Activated CD8-positive, alpha-beta memory T cell treated with anti-CD3 and anti-CD28 coated beads, Interleukin-2, amount 50 U/mL, for 4 hours (primary cell): ENCODE results near the gene UBE2D2.
A peak's percentile ranks its signal among the peaks of the same experiment; 100 is the strongest.

Experiments used
- DNase-seq: peaks from one replicate; pipeline ENCODE4 v3.0.0-alpha.2; 2020

The UBE2D2 gene

GRCh38 chr5:139660923-139661814 lies 100.0 kb downstream of the UBE2D2 start:
- DNase-seq = peak; percentile 24

DNA sequence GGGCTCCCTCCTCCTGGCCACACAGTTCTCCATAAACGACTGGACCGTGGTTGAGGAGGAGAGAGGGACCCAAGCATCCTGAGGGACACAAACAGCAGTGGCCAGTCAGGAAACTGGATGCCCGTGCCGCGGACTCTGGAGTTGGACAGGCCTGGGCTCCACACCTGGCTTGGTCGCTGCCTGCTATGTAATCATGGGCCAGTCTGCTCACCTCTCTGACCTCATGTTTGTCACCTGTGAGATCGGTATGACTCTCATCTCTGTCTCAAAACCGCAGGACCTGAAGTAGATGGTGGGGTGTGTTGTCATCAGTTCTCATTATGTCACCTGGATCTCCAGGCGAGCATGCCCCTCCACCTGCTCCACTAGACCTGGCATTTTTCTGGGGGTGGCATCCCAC lies 101.5 kb downstream of the UBE2D2 start:
- DNase-seq = no peak

GRCh38 chr5:139663207-139664085 lies 102.3 kb downstream of the UBE2D2 start:
- no peak for DNase-seq

DNA sequence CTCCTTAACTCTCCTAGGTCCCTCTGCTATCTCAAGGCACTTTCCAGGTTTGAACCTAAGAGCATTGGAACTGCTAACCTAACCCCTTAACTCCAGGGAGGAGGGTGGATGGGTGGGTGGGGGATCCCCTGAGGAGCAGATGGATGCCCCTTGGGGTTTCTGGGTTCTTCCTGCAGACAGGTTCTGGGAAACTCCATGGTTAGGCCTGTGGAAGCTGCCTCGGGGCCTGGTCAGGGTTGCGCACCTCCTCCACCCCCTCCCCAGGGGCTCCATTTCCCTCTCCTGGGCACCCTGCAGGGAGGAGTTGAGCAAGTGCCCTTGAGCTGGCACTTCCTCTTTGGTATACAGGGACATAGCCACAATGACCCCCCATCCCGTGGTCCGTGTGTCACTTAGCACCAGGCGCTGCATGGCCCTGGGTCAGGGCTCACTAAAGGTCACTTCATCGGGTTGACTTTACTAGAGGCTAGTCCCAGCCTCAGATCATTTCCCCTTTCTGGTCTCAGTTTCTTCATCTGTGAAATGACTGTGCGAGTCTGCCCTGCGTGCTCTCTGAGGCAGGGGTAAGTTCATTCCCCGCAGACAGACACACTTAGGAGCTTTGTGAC lies 103.1 kb downstream of the UBE2D2 start:
- no peak for DNase-seq

DNA sequence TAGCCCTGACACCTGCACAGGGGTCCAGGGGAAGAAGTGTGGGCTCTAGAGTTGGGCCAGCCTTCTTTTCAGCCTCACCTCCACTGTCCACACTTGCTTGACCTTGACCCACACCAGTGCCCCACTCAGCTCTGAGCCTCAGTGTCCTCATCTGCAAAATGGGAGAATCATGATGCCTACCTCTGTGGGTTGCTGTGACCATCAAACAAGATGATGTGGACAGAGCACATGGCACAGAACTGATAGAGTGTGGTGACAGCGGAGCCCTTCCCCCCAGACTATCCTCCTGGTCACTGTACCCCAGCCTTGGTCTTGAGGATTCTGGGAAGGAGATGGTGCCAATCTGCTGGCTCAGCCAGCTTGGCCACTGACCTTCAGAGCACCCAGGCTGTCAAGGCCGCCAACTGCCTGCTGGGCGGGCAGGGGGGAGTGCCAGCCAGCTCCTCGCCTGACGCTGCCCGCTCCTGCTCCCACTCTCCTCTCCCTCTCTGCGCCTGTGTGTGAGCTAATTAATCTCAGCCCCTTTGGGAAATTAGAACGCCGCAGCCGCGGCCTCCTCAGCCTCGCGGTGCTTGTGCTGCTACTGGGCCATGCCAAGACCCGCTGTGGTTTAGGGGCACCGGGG lies 103.7 kb downstream of the UBE2D2 start:
- DNase-seq = no peak

- no peak for DNase-seq
Measured at GRCh38 chr5:139665626-139666025, 104.5 kb downstream of the UBE2D2 start.

DNA sequence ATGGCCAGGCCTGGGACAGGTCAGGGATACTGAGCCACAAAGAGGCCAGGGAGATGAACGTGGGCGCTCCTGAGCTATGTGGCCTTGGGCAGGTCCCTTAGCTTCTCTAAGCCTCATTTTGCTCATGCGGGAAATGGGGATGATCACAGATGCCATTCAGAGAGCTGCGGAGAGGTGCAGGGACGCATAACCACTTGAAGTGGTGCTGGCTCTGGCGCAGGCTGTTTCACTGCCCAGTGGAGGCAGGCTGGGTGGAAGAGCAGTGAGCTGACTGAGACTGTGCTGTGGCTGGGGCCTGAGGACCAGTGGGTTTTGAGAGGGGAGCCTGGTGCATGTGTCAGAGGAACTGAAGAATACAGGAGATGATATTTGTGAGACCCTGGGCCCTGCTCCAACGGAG lies 105.4 kb downstream of the UBE2D2 start:
- no peak for DNase-seq

DNA sequence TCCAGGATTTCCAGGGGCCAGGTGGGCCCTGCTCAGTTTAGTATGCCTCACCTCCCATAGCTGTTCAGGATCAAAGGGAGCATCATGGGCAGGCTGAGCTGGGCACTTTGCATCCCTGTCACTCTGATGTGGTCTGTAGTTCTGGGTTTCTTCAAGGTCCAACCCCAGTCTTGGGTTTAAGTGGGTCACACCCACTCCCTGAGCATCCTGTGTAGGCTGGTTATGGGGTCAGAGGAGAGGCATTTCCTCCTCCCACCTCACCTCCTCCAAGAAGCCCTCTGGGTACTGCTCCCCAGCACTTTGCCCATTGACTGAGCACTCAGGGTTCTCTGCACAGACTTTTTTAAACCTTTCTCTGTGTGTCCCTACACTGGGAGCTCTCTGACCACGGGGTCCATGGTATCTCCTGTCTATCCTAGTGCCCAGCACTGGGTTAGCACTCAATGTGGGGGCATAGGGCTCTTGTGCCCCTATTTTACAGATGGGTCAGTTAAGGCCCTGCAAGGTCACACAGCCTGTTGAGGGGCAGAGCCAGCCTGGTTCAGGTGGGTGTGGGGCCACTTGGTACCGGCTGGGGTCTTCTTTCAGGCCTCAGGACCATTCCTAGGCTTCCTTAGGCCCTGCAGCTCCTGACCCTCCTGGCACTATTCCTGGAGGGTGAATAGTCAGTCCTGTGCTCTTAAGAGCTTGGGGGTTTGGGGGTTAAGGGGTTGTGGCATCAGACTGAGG lies 106.0 kb downstream of the UBE2D2 start:
- no peak for DNase-seq

DNA sequence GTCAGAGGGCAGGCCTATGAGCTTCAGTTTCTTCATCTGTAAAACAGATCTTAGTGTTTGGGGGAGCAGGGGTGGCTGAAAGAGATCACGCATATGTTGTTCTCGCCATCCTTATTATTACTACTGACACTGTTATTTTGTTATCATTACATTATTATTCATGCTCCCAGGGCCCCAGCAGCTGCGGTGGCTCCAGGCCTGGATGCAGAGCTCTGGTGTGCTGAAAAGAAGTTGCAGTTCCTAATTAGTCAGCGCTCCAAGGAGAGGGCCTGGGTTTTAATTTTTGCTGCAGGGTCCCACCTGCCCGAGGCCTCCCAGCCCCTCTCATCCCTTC lies 106.6 kb downstream of the UBE2D2 start:
- DNase-seq = no peak

GRCh38 chr5:139668064-139668880 lies 107.1 kb downstream of the UBE2D2 start:
- peak; percentile 50 for DNase-seq

GRCh38 chr5:139668924-139669661 lies 108.0 kb downstream of the UBE2D2 start:
- DNase-seq = no peak

DNA sequence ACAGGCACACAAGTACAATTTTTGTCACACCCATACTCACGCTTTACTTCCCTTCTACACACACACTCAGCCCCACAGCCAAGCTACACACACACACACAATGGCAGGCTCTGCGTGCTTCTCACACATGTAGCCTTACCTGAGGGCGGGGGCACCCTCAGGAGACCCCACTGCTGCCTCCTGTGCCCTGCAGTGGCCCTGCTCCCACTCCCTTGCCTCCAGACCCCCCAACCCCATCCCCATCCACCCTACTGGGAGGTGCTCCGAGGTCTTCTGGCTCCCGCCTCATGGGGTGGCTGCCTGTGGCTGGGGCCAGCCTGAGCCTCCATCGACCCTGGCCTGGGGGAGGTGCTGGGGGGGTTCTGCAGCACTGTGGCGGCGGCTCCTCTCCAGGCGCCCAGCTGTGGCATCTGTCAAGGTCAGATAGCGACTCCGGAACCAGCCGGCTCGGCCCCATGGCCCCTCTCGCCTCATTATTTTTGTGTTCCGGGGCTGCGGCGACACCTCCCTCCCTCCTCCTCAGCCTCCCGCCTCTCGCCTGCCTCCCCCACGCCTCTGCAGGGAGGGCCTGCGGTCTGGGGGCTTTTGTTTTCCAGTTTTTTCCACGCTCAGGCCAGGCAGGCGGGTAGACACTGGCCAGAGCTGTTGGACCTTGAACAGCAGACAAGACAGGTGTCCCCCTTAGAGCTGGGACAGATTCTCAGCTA lies 108.7 kb downstream of the UBE2D2 start:
- peak; percentile 30 for DNase-seq

DNA sequence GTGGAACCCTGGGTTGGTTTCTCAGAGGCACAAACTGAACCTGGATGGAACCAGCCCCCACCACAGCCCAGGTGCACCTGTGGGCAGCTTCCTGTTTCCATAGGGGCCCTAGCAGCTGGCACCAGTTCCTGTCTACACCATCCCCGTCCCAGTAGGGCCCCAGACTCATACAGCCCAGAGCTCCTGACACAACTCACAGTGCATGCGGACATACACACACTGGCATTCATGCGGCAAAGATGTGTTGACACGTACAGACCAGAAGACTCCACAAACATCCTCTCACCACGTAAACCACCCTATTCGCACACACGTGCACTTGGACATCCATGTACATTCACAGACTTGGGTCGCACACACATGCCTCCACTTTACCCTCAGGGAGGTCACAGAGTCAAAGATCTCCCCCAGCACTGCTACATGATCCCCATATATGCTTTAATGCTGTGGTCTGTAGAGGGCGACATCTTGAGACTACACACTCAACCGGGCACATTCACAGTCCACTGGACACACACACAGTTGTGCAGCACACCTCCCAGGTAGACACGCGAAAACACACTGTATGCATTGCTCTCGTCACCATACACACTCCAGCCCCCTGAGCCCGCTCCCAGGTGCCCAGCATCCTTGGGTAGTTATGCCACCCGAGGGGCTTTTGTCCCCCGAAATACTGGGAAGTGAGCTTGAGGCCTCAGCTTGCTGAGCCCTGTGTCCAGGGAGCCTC lies 109.4 kb downstream of the UBE2D2 start:
- DNase-seq = no peak

- DNase-seq = no peak
Measured at GRCh38 chr5:139671096-139671841, 110.1 kb downstream of the UBE2D2 start.

- DNase-seq = no peak
Measured at GRCh38 chr5:139675213-139675612, 114.1 kb downstream of the UBE2D2 start.

DNA sequence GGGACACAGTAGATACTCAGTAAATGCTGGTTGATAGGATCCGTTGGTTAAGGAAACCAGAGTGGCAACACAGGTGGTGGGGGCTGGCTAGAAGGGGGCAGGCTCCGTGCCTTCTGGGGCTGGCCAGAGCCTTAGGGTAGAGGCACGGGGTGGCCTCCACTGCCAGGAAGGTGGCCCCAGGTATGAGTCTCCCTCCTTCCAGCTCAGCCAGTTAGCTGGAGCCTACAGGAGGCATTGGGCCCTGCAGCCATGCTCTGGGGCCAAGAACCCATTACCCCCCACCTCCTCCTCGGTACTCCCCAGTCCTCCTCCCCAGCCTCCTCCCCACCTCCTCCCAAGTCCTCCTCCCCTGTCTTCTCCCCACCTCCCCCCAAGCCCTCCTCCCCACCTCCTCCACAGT lies 114.7 kb downstream of the UBE2D2 start:
- DNase-seq = no peak

DNA sequence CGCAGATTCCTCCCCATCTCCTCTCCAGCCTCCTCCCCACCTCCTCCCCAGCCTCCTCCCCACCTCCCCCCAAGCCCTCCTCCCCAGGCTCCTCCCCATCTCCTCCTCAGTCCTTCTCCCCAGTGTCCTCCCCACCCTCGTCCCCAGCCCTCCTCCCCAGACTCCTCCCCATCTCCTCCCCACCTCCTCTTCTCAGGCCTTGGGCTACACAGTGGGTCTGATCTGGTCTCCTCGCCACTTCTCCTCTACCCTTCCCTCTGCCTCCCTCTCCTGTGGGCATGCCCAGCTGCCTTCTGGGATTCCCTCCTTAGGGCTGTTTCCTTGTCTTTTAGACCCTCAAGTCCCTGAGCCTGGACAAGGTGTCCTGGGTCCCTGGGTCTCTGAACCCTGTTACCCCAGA lies 115.3 kb downstream of the UBE2D2 start:
- no peak for DNase-seq

- no peak for DNase-seq
Measured at GRCh38 chr5:139676951-139677735, 116.0 kb downstream of the UBE2D2 start.
